BE2C (cell line): ENCODE results near the gene CACNA1B.
"Not testable (repeated sequence)": the region's sequence is repeated elsewhere in the genome, so short reads cannot be mapped to it uniquely, and the experiment has no call there.

Experiments used
- DNase-seq: peaks from one replicate; pipeline ENCODE4 v3.0.0-alpha.2; 2020
- H3K27me3 ChIP-seq: fragments of 250-450 bp; sonication (Bioruptor Pico); 2 replicates; pipeline ENCODE4 v1.5.1; 2020; ENCODE audit warnings: mild to moderate bottlenecking
- H3K36me3 ChIP-seq: fragments of 250-450 bp; sonication (Bioruptor Pico); 2 replicates; pipeline ENCODE4 v1.5.1; 2020; ENCODE audit warnings: mild to moderate bottlenecking
- H3K4me1 ChIP-seq: fragments of 250-450 bp; sonication (Bioruptor Pico); 2 replicates; pipeline ENCODE4 v1.5.1; 2020
- H3K4me3 ChIP-seq: 2 replicates; pipeline ENCODE4 v1.5.1; 2011; ENCODE audit warnings: low read depth, low read length
- H3K9me3 ChIP-seq: fragments of 250-450 bp; sonication (Bioruptor Pico); 2 replicates; pipeline ENCODE4 v1.5.1; 2020
- TF ChIP-seq, protein P1 (sequence below): IDR thresholded peaks from 2 replicates; pipeline ENCODE4 v1.5.1; 2012; ENCODE audit warnings: mild to moderate bottlenecking, low read depth, low read length

Gene CACNA1B

GRCh38 chr9:138105123-138105415, 227.5 kb downstream of the CACNA1B start:
- no peaks in the 10 kb centered on the region for H3K27me3 ChIP-seq
- H3K9me3 ChIP-seq = no peaks in the 10 kb centered on the region

GRCh38 chr9:138105561-138106505, 228.3 kb downstream of the CACNA1B start:
- Histone ChIP-seq H3K4me3 (no peak overlapping the region), H3K36me3 (no peaks in the 10 kb centered on the region), H3K27me3 (no peaks in the 10 kb centered on the region), H3K4me1 (no peaks in the 10 kb centered on the region), H3K9me3 (no peaks in the 10 kb centered on the region)
- TF ChIP-seq, protein P1, sequence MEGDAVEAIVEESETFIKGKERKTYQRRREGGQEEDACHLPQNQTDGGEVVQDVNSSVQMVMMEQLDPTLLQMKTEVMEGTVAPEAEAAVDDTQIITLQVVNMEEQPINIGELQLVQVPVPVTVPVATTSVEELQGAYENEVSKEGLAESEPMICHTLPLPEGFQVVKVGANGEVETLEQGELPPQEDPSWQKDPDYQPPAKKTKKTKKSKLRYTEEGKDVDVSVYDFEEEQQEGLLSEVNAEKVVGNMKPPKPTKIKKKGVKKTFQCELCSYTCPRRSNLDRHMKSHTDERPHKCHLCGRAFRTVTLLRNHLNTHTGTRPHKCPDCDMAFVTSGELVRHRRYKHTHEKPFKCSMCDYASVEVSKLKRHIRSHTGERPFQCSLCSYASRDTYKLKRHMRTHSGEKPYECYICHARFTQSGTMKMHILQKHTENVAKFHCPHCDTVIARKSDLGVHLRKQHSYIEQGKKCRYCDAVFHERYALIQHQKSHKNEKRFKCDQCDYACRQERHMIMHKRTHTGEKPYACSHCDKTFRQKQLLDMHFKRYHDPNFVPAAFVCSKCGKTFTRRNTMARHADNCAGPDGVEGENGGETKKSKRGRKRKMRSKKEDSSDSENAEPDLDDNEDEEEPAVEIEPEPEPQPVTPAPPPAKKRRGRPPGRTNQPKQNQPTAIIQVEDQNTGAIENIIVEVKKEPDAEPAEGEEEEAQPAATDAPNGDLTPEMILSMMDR = no peak
- no peak for DNase-seq

More at GRCh38 chr9:138105123-138105415, 227.5 kb downstream of the CACNA1B start:
- Histone ChIP-seq H3K36me3 (no peaks in the 10 kb centered on the region), H3K4me3 (no peak overlapping the region), H3K4me1 (no peaks in the 10 kb centered on the region)
- TF ChIP-seq, protein P1 = no peak
- DNase-seq = no peak

DNA sequence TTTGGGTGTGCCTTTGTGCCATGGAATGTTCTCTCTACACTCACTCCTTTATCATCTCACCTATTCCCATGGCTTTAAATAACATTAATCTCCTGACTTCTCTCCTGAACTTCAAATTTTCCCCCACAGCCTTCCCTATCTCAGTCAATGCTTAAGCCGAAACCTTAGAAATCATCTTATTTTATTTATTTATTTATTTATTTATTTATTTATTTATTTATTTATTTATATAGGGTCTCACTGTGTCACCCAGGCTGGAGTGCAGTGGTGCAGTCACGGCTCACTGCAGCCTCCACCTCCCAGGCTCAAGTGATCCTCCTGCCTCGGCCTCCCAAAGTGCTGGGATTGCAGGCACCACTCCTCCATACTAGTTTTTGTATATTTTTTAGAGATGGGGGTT, 229.5 kb downstream of the CACNA1B start:
- H3K36me3 ChIP-seq, H3K9me3 ChIP-seq, DNase-seq, H3K27me3 ChIP-seq, H3K4me1 ChIP-seq, H3K4me3 ChIP-seq: not testable (repeated sequence)

- TF ChIP-seq, protein P1 = no peak
- Histone ChIP-seq H3K4me3 (no peak overlapping the region), H3K27me3 (no peaks in the 10 kb centered on the region), H3K36me3 (no peaks in the 10 kb centered on the region), H3K9me3 (no peaks in the 10 kb centered on the region), H3K4me1 (no peaks in the 10 kb centered on the region)
- no peak for DNase-seq
Measured at GRCh38 chr9:138111607-138112006, 234.0 kb downstream of the CACNA1B start.

- TF ChIP-seq, protein P1 = no peak
- Histone ChIP-seq H3K36me3 (no peaks in the 10 kb centered on the region), H3K9me3 (no peaks in the 10 kb centered on the region), H3K4me1 (no peaks in the 10 kb centered on the region), H3K27me3 (no peaks in the 10 kb centered on the region), H3K4me3 (no peak overlapping the region)
- DNase-seq = no peak
Measured at GRCh38 chr9:138112090-138112748, 234.6 kb downstream of the CACNA1B start.

GRCh38 chr9:138112791-138113600, 235.4 kb downstream of the CACNA1B start:
- TF ChIP-seq, protein P1 = no peak
- H3K27me3 ChIP-seq = no peaks in the 10 kb centered on the region
- DNase-seq = no peak

More at GRCh38 chr9:138112791-138113600, 235.4 kb downstream of the CACNA1B start:
- Histone ChIP-seq H3K36me3 (no peaks in the 10 kb centered on the region), H3K4me1 (no peaks in the 10 kb centered on the region), H3K4me3 (no peak overlapping the region), H3K9me3 (no peaks in the 10 kb centered on the region)
